GM12874 (cell line): ENCODE data around the gene GAK.

Source experiments
- TF ChIP-seq, protein P1 (sequence below): IDR thresholded peaks from 2 replicates; pipeline ENCODE4 v1.5.1; 2011; ENCODE audit warnings: low read depth, mild to moderate bottlenecking, control low read depth, low read length, moderate library complexity; ENCODE audit not compliant: insufficient read depth

GAK gene

DNA sequence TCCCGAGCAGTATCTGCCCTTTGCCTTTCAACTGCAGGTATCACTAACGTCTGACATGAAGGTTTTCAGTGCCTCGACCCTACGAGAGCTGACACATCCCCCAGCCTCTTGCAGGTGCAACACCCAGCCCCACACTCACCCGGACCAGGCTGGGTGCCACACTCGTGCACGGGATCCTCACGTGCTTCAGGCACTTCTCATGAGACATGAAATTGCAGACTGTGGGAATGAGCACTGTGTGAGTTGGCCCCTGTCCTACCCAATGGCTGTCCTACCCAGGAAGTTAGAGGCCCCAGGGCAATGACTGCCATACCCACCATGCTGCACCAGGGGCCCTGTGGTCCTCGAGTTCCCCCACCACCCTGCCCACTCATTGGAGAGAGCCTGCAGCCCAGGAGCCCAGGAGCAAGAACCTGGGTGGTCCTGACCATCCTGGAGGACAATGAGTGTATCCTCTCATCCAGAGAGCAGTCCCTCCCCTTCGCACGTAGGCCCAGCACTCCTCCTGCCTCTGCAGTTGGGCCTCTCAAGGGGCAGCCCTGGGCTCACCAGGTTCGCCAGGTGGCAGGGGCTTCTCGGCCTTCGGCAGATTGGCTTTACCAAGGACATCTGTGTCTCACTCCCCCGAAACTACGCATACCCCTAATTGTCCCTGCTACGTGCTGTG is 38.9 kb upstream of the GAK start:
- TF ChIP-seq, protein P1, sequence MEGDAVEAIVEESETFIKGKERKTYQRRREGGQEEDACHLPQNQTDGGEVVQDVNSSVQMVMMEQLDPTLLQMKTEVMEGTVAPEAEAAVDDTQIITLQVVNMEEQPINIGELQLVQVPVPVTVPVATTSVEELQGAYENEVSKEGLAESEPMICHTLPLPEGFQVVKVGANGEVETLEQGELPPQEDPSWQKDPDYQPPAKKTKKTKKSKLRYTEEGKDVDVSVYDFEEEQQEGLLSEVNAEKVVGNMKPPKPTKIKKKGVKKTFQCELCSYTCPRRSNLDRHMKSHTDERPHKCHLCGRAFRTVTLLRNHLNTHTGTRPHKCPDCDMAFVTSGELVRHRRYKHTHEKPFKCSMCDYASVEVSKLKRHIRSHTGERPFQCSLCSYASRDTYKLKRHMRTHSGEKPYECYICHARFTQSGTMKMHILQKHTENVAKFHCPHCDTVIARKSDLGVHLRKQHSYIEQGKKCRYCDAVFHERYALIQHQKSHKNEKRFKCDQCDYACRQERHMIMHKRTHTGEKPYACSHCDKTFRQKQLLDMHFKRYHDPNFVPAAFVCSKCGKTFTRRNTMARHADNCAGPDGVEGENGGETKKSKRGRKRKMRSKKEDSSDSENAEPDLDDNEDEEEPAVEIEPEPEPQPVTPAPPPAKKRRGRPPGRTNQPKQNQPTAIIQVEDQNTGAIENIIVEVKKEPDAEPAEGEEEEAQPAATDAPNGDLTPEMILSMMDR = no peak

DNA sequence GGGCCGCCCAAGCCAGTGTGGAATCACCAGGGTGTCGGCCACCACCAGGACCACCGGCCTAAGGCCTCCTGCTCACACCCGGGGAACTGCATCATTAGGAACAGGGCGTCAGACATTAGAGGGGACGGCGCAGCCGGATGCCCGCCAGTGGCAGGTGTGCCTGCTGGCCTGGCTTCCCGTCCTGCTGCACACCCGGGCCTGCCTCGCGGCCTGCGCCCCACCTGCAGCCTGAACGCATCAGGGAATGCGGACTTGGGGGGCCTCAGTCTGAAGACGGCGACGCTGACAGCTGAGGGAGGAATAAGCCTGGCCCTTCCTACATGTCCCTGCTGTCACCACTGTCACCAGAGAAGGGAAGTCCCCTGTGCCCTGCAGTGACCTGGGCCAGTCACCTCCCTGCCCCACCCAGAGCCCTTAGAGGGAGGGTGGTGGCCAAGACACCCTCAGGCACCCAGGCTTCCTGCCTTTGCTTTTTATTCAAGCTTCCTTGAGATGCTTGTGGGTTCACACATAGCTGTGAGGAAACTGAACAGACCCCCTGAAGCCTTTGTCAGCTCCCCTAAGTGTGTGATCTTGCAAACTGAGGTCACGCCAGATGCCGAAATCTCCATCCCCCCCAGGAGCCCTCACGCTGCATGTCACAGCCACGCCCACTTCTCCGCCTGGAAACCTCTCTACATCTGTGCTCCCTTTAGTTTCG is 38.1 kb upstream of the GAK start:
- TF ChIP-seq, protein P1 = no peak

DNA sequence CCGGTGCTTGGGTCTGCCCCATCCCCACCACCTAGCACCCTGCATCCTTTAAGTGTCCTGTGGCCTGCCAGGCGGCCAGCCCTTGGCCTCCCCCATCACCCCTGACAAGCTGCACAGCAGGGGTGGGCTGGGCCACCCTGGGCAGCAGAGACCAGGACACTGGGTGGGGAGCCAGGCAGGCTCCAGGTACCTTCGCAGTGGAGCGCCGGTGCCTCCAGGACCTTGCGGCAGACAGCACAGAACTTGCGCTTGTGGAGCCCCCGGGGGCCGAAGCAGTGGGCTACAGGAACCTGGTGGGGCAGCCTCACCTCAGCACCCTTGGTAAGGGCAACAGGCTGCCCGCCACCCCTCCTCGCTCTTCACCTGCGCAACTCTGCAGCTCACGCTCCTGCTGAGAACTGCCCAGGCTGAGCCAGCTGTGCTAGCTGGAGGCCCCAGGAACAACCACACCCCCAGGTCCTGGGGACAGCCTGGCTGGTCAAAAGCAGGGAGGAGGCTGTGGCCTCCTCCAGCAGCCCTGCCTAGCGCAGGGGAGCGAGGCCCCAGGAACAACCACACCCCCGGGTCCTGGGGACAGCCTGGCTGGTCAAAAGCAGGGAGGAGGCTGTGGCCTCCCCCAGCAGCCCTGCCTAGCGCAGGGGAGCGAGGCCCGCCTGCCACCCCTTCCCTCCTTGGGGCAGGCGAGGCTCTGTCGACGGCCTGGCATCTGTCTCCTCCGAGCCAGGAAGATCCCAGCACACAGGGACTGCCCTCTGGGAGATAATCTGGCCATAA is 36.7 kb upstream of the GAK start:
- TF ChIP-seq, protein P1 = no peak

DNA sequence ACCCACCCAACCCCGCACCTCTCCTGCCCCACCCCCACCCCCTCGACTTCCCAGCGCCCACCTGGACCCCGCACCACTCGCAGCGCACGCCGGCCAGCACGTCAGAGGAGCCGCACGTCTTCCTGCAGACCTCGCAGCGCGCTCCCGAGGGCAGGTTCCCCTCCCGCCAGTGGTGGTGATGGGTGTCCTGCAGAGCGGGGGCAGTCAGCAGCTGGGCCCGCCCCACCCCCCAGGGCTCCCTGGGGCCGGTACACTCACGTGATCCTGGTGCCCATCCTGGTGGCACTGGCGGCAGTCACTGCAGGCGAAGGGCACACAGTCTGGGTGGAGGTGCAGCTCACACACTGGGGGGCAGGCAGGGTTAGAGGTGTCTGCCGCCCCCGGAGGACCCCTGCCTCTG is 36.1 kb upstream of the GAK start:
- TF ChIP-seq, protein P1 = no peak

DNA sequence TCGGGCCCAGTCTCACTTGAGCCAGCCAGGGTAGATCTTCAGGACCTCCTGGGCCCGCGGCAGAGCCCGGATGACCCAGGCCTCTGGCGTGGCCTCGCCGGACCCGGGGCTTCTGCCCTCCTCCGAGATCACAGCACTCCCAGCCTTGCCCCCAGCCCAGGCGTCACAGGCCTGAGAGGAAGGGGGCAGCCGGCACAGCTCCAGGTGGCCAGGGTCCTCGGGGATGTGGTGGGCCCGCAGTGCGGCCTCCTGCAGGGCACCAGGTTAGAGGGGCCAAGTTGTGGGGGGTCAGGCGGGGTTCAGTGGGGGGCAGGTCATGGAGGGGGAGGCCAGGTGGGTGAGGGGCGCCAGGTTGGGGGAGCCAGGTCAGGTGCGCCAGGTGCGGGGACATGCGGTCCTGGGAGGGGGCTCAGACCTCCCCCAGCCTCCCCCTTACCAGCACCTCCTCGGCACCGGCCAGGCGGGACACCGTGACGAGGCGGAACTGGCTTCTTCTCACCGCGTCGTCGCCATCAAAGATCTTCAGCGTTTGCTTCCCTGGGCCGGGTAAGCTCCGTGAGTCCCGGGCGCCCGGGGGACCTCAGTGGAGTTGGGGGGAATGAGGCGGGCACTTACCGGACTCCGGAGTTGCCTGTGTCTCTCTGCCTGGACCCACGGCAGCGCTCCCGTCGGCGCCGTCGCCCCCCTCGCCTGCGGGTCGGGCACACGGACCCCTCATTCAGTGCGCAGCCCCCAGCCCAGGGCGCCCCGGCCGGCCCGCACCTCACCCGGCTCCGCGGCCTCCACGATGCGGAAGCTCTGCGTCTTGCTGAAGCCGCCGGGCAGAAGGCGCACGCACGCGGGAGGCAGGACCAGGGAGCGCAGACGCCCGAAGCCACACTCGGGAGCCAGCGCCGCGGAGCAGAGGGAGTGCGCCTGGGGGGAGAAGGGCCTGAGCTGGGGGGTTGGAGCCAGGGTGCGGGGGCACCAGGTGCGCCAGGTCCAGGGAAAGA is 35.3 kb upstream of the GAK start:
- TF ChIP-seq, protein P1 = no peak

DNA sequence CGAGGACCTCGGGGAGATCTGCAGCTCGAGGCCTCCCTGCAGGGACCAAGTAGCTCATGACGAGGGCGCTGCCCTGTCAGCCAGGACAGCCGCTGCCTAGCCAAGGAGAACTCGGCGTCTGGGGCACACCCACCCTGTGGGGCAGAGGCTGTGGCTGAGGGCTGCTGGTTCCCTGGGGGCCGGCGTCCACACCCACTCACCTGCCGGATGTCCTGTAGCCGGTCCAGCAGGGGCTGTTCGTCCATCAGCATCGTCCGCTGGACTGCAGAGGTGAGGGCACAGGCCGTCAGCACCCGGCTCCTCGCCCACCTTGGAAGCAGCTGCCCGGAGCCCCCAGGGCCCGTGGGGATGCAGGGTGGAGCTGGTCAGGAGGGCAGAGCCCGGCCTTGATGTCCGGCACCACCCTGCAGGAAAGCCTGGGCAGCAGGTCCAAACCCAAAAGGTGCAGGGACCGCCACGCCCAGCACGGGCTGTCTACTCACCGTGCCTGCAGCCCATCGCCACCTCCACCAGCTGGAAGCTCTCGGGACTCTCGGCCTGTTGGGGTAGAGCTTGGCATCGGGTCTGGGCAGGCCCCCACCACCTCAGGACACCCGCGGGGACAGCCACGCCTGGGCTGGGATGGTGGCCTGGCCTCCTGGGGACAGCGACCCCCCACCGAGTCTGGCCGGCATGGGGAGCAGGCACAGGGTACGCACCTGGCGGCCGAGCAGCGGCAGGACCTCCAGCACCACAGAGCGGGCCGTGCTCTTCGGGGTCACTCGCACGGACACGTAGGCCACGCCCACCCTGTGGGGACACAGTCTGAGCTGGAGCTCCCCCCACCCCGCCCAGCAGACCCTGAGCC is 34.4 kb upstream of the GAK start:
- TF ChIP-seq, protein P1 = no peak
